ENCODE data around the gene MAD1L1.
"Not testable (repeated sequence)": the region's sequence is repeated elsewhere in the genome, so short reads cannot be mapped to it uniquely, and the experiment has no call there.

MAD1L1 gene

DNA sequence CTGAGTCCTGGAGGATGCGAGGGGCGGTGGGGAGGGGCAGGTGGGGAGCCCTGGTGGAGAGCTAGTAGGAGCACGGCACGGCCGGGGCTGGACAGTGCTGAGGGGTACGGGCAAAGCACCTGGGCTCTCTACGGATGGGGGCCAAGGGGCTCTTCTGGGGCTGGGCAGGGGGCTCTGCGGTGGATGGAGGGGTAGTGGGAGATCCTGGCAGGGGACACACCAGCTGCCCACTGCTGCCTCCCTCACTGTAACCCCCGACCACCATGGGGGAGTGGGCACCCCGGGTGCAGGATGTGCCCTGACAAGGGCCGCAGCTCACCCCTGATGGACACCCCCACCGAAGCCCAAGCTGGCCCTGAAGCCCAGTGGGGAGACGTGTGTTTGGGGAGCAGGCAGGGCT lies 359.3 kb downstream of the MAD1L1 start:
- DNase-seq (ENCODE audit: low spot score) (no peak), FAIRE-seq (peak; percentile 80)

DNA sequence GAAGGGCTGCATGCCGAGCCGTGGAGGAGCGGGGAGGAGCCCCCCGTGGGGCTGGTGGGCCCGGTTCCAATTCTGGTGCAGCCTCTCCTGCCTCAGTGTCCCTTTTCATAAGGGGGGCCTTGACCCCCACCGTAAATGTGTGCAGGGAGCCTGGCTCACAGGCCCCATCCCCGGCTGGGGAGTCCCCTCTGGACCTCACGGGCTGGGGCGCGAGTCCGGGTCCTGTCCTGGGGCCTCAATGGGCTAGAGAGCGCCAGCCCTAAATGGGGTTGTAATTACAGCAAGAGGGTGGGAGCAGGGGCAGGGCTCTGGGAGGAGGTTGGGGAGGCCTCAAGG lies 359.7 kb downstream of the MAD1L1 start:
- DNase-seq (ENCODE audit: low spot score): no peak
- FAIRE-seq: no peak

DNA sequence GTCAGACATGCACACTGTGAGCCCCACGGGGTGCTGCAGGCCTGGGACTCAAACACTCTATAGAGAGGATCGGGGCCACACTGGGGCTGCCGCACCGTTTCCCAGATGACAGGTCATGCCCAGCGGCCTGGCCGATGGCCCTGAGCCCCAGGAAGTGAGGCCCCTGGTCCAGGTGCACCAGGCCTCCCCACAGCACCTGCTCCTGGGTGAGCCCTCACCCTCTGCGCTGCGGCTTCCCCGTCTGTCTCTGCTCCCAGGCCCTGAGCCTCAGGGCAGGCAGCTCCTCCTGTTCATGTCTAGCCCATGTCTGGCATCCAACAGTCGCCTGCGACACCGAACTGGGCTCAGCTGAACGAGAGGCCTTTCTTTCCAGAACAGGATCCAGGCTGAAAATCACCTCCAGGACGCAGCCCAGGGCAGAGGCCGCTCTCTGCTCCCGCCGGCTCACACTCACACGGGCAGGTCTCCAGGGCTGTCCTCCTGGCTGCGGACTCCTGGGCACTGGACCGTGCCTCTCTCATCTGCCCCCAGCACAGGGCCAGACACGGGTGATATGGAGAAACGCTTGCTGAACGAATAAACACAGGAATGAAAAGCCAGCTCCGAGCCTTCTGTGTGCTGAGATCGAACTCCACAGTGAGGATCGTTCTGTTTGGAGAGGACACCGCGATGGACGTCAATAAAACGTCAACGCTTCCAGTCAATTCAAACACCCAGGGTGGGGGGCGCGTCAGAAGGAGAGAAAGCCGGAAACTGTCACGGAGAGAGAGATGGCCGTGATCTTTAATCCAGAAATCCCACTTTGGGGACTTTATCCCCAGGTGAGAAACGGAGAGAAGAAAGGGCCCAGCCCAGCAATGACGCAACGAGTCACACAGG lies 360.3 kb downstream of the MAD1L1 start:
- FAIRE-seq: peak; percentile 84

DNA sequence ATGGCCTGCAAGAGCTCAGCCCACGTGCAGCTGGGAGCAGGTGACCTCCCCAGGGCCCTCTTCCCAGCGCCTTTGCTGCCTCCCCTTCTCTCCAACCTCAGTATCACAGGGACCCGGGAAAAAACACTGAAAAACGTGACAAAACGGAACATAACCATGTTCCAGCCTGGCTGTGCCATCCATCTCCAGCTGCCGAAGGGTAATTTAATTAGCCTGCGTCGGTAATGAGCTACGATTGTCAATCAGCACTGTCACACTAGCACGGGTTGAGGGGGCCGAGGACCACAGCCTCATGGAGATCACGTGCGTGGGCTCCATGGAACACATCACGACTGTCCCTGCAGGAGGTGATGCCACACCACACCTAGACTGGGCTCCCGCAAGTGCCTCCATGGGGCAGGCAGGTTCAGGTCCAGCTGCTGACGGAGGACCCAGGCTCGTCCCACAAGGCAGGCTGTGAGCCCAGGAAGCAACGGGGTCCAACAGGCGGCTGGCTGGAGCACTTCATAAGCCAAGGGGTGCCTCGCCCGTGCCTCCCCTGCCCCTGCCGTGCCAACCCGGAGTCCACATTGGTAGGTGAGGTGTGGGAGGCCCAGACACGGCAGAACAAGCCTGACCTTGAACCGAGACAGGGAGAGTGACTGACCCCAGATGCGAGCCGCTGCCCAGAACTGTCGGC lies 363.2 kb downstream of the MAD1L1 start:
- no peak for FAIRE-seq

More for the DNA sequence above, 360.3 kb downstream of the MAD1L1 start:
- no peak for DNase-seq (ENCODE audit: low spot score)

DNA sequence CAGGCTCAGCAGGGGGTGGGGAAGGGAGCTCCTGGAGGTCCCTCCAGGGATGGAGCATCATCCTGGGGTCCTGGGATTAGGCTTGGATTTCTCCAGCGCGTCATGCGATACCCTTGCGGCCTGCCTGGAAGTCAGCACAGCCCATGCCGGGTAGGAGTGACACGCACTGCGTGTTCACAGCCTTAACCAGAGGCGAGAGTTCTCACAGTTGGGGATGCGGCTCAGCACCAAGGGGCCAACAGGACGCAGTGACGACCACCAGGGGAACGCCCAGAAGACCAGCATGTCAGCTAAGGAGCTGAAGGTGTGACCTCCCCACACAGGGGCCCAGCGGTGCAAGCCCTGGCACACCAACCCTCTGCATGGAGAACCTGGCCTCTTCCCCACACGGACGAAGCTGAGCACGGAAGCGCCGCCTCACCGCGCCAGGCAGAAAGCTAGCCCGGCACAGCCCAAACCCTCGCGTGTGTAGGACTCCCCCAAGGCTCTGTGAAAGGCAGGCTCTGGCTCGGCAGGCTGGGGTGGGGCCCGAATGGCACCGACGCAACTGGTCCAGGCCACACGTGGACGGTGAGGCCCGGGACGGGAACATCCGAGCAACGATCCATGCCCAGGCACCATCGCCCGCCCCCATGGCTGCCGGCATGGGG lies 364.1 kb downstream of the MAD1L1 start:
- DNase-seq (ENCODE audit: low spot score) (no peak), FAIRE-seq (peak; percentile 70)

More for the DNA sequence above, 363.2 kb downstream of the MAD1L1 start:
- no peak for DNase-seq (ENCODE audit: low spot score)

DNA sequence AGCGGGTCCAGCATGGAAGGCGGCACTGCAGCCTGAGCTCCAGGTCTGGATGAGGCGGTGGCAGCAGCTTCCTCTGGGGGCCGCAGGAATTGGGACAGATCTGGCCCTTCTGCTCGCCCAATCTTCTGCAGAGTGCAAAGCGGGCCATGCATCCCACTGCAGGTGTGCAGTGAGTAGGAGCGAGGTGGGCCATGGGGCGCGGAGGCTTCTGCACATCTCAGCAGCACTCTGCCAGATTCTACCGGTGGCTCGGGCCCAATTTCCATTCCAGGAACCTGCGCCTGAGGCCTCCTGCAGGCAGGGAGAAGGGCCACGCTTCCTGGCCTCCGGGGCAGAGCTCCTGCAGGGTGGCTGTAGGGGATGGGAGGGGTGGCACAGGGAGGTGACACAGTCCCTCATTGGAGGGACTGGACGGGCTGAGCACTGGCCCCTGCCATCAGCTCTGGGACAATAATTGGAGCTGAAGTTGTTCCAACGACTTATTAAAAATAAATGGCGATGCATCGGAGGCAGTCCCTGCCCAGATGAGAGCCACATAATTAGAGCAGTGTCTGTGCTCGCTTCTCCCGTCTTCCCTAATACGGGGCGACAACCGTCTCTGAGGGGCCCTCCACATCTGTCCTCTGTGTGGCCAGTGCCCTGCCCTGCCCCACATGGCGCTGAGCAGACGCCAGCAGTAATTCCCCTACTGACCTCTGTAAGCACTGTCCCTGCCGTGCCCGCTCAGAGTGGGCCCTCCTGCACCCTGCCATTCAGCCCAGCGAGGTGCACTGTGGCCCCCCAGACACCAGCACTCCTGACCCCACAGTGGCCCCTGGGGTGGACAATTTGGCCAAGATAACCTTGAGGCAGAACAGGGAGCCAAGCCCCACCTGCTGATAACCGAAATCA lies 365.1 kb downstream of the MAD1L1 start:
- FAIRE-seq: peak; percentile 23
- DNase-seq (ENCODE audit: low spot score): no peak

DNA sequence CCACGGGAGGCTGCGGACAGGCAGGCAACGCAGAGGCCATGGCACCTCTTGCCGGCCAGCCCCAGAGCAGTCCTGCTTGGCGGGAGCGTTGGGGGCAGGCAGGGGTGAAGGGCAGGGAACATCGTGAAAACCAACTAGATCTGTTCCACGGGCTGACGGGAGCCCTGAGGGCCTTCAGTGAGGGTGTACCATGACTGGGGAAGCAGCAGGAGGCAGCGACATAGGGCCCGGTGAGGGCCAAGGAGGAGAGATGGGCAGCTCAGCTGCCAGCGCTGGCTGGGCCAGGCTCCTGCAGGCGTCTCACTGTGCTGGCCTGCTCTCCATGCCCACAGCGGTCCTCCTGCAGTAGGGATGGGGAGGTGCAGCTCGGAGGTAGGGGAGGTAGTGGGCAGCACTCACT lies 366.1 kb downstream of the MAD1L1 start:
- FAIRE-seq: peak; percentile 82
- DNase-seq (ENCODE audit: low spot score): no peak

DNA sequence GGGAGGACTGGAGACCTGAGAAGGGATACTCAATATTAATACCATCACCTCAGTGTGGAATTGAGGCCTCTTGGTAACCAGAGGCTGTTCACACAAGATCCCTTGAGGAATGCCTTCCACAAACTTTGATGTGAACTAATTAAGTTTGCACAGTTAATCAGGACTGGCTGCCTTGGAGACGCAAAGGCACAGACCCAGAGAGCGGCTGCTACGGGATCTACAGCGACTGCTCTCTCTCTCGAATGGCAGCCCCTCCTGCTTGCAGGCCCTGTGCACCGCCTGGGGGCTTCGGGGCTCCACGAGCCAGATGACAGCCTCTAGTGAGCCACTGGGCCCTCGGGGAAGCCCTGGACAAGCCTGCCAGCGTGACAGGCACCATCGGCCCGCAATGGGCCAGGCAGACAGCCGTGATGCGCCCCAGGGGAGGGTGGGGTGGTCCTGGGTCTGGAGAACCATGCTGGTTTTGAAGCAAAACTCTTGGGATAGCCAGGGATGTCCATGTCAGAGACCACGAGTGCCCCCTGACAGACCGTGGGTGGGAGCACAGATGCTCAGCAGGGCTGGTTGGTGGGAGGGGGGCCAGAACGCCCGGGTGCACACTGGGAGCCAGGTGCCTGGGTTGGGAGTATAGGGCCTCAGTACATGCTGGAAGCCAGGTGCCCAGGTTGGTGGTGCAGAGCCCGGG lies 367.0 kb downstream of the MAD1L1 start:
- FAIRE-seq: peak; percentile 52
- no peak for DNase-seq (ENCODE audit: low spot score)

DNA sequence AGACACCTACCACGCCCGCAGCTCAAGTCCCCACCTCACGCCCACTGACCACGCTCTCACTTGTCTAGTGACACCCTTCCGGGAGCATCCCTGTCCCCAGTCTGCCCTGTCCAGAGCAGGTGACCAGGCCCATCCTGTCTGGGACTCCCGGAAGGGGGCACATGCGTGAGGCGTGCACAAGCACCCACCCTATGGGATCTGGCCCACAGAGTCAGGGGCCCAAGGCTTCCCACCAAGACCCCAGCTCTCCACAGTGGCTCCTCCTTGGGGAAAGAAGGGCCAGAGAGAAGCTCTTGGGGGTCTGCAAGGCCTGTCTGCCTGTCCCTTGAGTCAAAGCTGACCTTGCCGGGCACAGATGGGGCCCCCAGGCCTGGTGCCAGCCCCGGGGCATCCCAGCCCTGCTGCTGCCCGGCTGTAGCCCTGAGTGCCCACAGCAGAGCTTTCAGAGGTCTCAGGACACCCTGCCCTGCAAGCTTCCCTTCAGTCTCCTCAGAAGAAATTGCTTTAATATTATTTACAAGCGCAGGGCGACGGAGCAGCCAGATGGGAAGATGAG lies 367.7 kb downstream of the MAD1L1 start:
- no peak for FAIRE-seq
- DNase-seq (ENCODE audit: low spot score): no peak

DNA sequence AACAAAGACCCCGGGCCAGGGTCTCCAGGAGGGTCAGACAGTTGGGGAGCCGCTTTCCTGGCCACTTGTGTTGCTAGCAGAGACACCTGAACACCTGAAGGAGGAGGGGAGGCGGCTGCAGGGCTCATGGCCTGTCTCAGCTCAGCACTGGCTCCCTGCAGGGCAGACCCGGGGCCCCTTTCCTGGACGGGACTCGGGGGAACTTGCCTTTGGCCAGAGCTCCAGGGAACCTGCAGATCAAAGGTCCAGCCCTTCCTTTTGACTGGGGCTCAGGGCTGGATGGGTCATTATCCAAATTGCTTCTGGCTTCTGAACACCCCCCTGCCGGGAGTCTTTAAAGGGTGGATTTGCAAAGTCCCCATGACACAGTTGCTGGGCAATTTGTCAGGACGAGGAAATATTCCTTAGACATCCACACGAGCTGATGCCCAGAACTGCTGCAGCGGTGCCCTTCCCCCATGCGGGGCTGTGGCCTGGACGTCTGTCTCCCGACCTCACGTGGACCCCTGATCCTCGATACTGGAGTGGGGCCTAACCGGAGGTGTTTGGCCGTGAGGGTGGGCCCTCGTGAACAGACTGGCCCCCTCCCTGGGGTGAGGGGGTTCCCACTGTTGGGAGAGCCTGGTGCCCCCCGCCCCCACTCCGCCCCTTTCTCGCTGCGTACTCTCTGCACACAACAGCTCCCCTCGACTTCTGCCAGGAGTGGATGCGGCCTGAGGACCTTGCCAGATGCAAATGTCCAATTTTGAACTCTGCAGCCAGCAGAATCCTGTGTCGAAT lies 368.4 kb downstream of the MAD1L1 start:
- DNase-seq (ENCODE audit: low spot score) (no peak), FAIRE-seq (peak; percentile 79)

DNA sequence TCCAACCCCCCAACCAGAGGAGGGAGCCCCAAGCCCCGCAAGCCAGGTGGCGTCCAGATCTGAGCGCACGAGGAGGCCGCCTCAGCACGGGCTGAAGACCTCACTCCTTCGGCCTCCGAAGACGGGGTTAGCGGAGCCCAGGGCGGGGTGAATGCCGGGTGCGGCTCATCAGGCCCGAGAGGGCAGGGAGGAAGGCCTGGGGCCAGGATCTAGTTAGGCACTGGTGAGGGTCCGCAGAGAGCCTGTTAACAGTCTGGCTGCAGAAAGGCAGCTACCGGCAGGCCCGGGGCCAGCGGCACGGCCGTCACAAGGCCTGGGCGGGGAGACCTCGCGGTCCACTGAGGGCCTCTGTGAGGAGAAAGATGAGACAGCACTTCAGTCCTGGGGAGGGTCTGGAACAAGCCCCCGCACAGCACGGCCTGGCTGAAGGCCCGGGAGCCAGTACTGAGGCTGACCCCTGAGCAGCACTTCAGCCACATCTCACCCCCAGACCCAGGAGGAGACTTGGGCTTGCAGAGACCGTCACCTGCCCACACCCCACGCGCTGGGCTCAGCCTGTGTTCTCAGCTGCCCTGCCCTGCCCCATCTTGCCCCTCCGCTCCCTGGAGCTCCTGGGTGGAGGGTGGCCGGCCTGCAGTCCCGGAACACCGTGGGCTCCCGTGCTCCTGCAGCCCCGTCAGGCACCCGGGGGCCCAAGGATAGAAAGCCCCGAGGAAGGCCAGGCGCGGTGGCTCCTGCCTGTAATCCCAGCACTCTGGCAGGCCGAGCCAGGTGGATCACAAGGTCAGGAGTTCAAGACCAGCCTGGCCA lies 369.4 kb downstream of the MAD1L1 start:
- DNase-seq (ENCODE audit: low spot score) (no peak), FAIRE-seq (peak; percentile 68)

DNA sequence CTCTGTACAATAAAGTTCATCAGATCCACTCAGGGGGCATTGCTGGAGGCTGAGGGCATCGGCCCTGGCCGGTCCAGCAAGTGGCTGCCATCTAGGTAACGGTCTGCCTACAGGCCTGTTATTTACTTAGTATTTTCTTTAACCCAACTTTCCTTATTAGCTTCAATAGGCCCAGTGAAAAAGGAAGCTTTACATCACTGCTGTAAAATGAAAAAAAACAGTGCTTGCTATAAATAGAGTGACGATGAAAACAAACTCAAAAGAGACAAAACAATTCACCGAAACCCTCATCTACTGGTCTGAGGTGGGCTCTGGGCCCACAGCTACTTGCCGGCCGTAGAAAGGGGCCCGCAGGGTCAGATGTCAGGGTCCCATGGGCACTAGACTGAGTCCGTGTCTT lies 370.2 kb downstream of the MAD1L1 start:
- FAIRE-seq (no peak), DNase-seq (ENCODE audit: low spot score) (no peak)

DNA sequence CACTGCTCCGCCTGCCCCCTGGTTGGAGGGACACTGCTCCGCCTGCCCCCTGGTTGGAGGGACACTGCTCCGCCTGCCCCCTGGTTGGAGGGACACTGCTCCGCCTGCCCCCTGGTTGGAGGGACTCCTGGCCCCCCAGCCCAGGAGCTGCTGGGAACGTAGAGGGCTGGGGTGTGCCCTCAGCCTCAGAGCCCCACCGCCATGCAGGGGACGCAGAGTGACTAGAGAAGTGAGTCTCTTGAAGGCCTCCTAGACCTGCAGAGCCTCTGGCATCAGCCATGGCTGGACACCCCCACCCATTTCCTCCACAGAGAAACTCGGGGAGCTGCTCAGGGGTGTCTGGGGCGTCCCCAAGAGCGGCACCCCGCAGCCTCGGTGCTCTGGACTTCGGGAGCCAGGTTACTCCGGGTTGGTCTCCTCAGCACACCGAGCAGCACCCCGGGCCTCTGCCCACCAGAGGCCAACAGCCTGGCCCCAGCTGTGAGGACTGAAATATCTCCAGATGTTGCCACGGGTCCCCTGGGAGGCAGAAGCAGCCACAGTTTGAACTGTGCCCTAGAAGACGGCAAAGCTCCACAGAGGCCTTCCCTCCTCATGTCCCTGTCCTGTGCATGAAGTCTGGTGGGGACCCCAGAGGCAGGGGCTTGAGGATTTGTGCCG lies 370.8 kb downstream of the MAD1L1 start:
- no peak for DNase-seq (ENCODE audit: low spot score)
- no peak for FAIRE-seq

DNA sequence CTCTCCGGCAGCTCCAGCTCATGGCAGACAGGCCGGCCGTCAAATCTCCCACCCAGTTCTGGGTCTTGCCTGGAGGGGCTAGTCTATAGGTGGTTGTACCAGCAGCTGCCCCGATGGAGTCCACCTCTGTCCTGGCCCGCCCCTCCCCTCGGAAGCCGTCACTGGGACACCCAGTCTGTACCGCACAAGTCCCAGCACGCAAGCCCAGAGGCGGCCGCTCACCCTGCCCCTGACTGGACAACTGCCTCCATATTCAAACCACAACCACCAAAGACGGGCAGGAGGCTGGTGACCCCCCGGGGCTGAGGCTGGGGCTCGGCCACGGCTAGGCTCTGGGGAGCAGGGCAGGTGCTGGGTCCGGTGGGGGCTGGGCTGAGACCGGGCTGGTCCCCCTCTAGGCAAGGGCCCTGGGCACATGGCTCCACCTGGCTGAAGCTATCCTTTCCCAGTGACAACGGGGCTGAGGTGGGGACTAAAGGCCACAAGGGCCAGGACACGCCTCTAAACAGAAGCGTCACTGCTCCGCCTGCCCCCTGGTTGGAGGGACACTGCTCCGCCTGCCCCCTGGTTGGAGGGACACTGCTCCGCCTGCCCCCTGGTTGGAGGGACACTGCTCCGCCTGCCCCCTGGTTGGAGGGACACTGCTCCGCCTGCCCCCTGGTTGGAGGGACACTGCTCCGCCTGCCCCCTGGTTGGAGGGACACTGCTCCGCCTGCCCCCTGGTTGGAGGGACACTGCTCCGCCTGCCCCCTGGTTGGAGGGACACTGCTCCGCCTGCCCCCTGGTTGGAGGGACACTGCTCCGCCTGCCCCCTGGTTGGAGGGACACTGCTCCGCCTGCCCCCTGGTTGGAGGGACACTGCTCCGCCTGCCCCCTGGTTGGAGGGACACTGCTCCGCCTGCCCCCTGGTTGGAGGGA lies 371.6 kb downstream of the MAD1L1 start:
- FAIRE-seq; DNase-seq (ENCODE audit: low spot score): not testable (repeated sequence)

DNA sequence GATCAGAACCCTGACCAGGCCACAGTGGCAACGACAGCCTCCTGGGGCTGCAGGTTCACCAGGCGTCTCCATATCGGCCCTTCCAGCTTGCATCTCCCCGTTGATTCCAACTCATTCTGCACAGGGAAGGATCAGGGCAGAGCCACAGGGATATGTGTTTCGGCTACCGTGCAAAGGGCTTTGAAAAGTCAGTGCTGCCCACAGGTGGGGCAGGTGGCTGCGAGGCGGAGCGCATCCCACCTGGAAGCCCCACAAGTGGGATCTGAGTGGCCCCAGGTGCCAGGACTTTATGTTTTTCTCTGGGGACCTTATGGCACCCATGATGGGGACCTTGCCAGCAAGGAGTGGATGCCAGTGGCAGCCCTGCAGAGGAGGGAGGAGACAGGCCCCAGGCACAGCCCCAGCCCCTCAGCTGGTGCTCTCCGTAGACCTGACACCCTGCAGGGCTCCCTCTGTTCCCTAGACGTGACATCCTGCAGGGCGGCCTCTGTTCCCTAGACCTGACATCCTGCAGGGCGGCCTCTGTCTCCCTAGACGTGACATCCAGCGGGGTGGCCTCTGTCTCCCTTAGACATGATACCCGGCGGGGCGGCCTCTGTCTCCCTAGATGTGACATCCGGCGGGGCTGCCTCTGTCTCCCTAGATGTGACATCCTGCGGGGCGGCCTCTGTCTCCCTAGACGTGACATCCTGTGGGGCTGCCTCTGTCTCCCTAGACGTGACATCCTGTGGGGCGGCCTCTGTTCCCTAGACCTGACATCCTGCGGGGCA lies 373.3 kb downstream of the MAD1L1 start:
- FAIRE-seq: no peak

More for the DNA sequence above, 373.3 kb downstream of the MAD1L1 start:
- no peak for DNase-seq (ENCODE audit: low spot score)

All from urothelium cell line (cell line).